ENCODE results near the gene WDR90. TPM values are rescaled to one million over a fixed set of nuclear protein-coding genes. Genes with fewer than 3 reads are reported as not detected.

The WDR90 gene
- total and polyA plus RNA-seq, 10 of the 15 experiments (the other 5 are each of a cell fraction or from before 2014, with no cell fraction given) = 2.0 to 65.0 (median 16.7) TPM

GRCh38 chr16:645852-646678 lies 3.1 kb upstream of the WDR90 start (continued):
- no peak for TF ChIP-seq ZBTB4 (CRISPR knock-in tag; IDR thresholded peaks at IDR 0.05)

DNA sequence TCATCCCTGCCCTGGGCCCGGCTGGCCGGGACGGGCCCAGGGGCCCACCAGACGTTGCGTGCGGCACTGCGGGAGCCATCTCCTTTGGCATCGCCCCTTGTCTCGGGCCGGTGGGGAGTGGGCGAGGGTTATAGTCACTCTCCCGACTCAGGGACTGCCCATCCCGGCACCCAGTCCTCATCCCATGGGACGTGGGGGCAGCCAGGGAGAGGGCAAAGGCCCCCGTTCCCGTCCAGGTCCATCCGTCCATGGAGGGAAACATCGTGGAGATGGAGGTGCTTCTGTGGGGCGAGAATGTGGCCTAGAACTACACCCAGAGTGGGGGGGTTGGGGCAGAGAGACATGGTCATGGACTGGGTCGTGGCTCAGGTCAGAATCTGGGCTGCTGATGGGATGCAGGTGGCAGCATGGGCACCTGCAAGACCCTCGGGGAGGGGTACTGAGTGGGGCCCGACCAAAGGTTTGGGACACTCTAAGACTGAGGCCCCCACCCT lies 2.4 kb upstream of the WDR90 start:
- Histone ChIP-seq H4K20me1 (ENCODE audit: control insufficient read depth, insufficient read depth) (no peaks in the 10 kb centered on the region), H2AFZ (ENCODE audit: control insufficient read depth, low read depth, low read length) (no peak overlapping the region), H3K9ac (ENCODE audit: control insufficient read depth, insufficient read depth, low read length) (no peak overlapping the region), H3K4me1 (ENCODE audit: control insufficient read depth, insufficient read depth, low read length) (peaks cover 9% of the 10 kb centered on the region), H3K4me2 (ENCODE audit: control insufficient read depth, insufficient read depth) (no peak overlapping the region; the same call in 1 of the 2 replicates), H3K27ac (ENCODE audit: control insufficient read depth, insufficient read depth) (no peak overlapping the region), H3K36me3 (ENCODE audit: control insufficient read depth in 2 of 2, insufficient read depth in 2 of 2, low read length in 1 of 2) (no peaks in the 10 kb centered on the region; a peak in 2 of 4 replicates), H3K27me3 (replicated peaks in 1 of 2; ENCODE audit: control insufficient read depth in 2 of 2, insufficient read depth in 2 of 2, low read length in 1 of 2) (no peaks in the 10 kb centered on the region), H3K4me3 (no peak overlapping the region), H3K9me3 (replicated peaks; ENCODE audit: control insufficient read depth, insufficient read depth, low read length) (no peaks in the 10 kb centered on the region), H3K79me2 (ENCODE audit: control insufficient read depth, insufficient read depth, low read length) (peaks cover 39% of the 10 kb centered on the region)
- ChIA-PET CTCF (interaction anchor here (3.1 kb wide), 1 partner anchor 21 kb away, joined by 11 read pairs; the partner anchor contains the start of gene RHOT2), SMC1A (ENCODE audit: uncharacterized antibody, unreplicated experiment) (no interaction called here), RAD21 (ENCODE audit: unreplicated experiment) (interaction anchor here (1.8 kb wide), 1 partner anchor 14 kb away, joined by 7 read pairs; no protein-coding TSS in a partner anchor), POLR2A (interaction anchor here (1.2 to 1.4 kb wide), 2 partner anchors 9 to 10 kb away, joined by 3 to 4 read pairs; partner anchors contain the start of gene METTL26)
- DNase-seq (ENCODE audit: low read depth, low spot score) = no peak
- TF ChIP-seq CEBPB (IDR thresholded peaks at IDR 0.05; ENCODE audit: borderline replicate concordance in 1 of 2, low read depth in 2 of 2, low read length in 2 of 2) (no peak), POLR2A (IDR thresholded peaks at IDR 0.05; ENCODE audit: low read depth, low read length) (0 out of 2 replicates have a peak, but pooled peaks have one; percentile 25)
- no peak for FAIRE-seq
- no peak for ATAC-seq
- in situ Hi-C loops (cut with MboI) (no loop called here), intact Hi-C loops (cut with micrococcal nuclease; ENCODE audit: unreplicated experiment) (no loop called here)
- no TSS peak for BruUV-seq (replicated peaks)
- 69% methylated on average over 22 of the region's 22 CpGs for WGBS (ENCODE audit: insufficient coverage, insufficient replicate concordance, low lambda C conversion rate, missing lambda C conversion rate)
